HepG2 (cell line): ENCODE results near the gene MX2. TPM values are rescaled to one million over a fixed set of nuclear protein-coding genes. Genes with fewer than 3 reads are reported as not detected.

Experiments
- AGO1 ChIP-seq: fragments of 200-400 bp; formaldehyde crosslinking; IDR thresholded peaks from 2 replicates; pipeline ENCODE4 v1.6.1; 2017; ENCODE audit warnings: mild to moderate bottlenecking, low read depth, low read length, moderate library complexity; ENCODE audit not compliant: poor library complexity, severe bottlenecking
- CEBPG ChIP-seq: IDR thresholded peaks from 2 replicates; pipeline ENCODE4 v1.6.1; 2016
- CTCF ChIP-seq: sonication (generic); formaldehyde crosslinking; IDR thresholded peaks from 2 replicates; pipeline ENCODE4 v1.5.0; 2020; ENCODE audit warnings: mild to moderate bottlenecking, missing genetic modification reagents, moderate library complexity
- DRAP1 ChIP-seq: IDR thresholded peaks from 2 replicates; pipeline ENCODE4 v1.6.1; 2016; ENCODE audit warnings: missing genetic modification reagents, missing compliant biosample characterization
- ELF1 ChIP-seq: sonication (generic); formaldehyde crosslinking; IDR thresholded peaks from 2 replicates; pipeline ENCODE4 v1.4.0; 2020; ENCODE audit warnings: missing genetic modification reagents
- FOXA1 ChIP-seq, 2 experiments: fragments of 450-650 bp in 1 of 2; sonication (generic) in 1 of 2; formaldehyde crosslinking in 1 of 2; IDR thresholded peaks; 2 replicates each; pipeline versions ENCODE4 v1.4.0 to v1.6.1; 2016 to 2020; ENCODE audit warnings: missing genetic modification reagents in 1 of 2
- KLF6 ChIP-seq: IDR thresholded peaks from 2 replicates; pipeline ENCODE4 v1.8.0; 2016; ENCODE audit warnings: missing biosample characterization, missing genetic modification reagents
- NFATC3 ChIP-seq: sonication (generic); formaldehyde crosslinking; IDR thresholded peaks from 2 replicates; pipeline ENCODE4 v1.5.1; 2020; ENCODE audit warnings: mild to moderate bottlenecking, missing genetic modification reagents
- NFE2L1 ChIP-seq: sonication (generic); formaldehyde crosslinking; IDR thresholded peaks from 2 replicates; pipeline ENCODE4 v1.4.0; 2020; ENCODE audit warnings: missing genetic modification reagents, mild to moderate bottlenecking, borderline replicate concordance
- PBX2 ChIP-seq: IDR thresholded peaks from 2 replicates; pipeline ENCODE4 v1.6.1; 2016; ENCODE audit warnings: control low read depth
- SNAI1 ChIP-seq: sonication (generic); formaldehyde crosslinking; IDR thresholded peaks from 2 replicates; pipeline ENCODE4 v1.5.0; 2020; ENCODE audit warnings: mild to moderate bottlenecking, missing genetic modification reagents, borderline replicate concordance
- SOX5 ChIP-seq: IDR thresholded peaks from 2 replicates; pipeline ENCODE4 v1.6.1; 2016; ENCODE audit warnings: borderline replicate concordance
- SUZ12 ChIP-seq: fragments of 150-350 bp; IDR thresholded peaks from 2 replicates; pipeline ENCODE4 v1.6.1; 2014; ENCODE audit warnings: low read depth, low read length
- TMF1 ChIP-seq: sonication (generic); formaldehyde crosslinking; IDR thresholded peaks from 2 replicates; pipeline ENCODE4 v1.8.1; 2022; ENCODE audit warnings: low read depth, missing genetic modification reagents
- U2AF2 ChIP-seq: fragments of 200-400 bp; formaldehyde crosslinking; IDR thresholded peaks from 2 replicates; pipeline ENCODE4 v1.6.1; 2017; ENCODE audit warnings: low read depth, mild to moderate bottlenecking, low read length
- ZFP37 ChIP-seq: sonication (generic); formaldehyde crosslinking; IDR thresholded peaks from 2 replicates; pipeline ENCODE4 v1.4.0; 2020; ENCODE audit warnings: missing genetic modification reagents, borderline replicate concordance
- ZNF142 ChIP-seq: sonication (generic); formaldehyde crosslinking; IDR thresholded peaks from 2 replicates; pipeline ENCODE4 v1.4.0; 2020; ENCODE audit warnings: missing genetic modification reagents
- ZNF614 ChIP-seq: IDR thresholded peaks from 2 replicates; pipeline ENCODE4 v1.6.1; 2018; ENCODE audit warnings: missing biosample characterization, missing genetic modification reagents, inconsistent platforms, borderline replicate concordance
- ZSCAN20 ChIP-seq: sonication (generic); formaldehyde crosslinking; IDR thresholded peaks from 2 replicates; pipeline ENCODE4 v1.4.0; 2020; ENCODE audit warnings: missing genetic modification reagents, mild to moderate bottlenecking, borderline replicate concordance
- polyA plus RNA-seq, 8 experiments: library from polyadenylated mRNA; depleted of rRNA in 3 of 8; stranded (reverse) in 7 of 8; unstranded in 1 of 8; fragments of >200 nt; fragmentation: Illumina TruSeq in 4 of 8; extraction: Trizol in 4 of 8; gene quantifications; 2 replicates each; pipeline versions ENCODE4 v1.2.1 to v1.2.3, GENCODE V29; 2011 to 2016; ENCODE audit warnings: low read depth in 4 of 8, missing spikeins in 1 of 8, mixed read lengths in 1 of 8; ENCODE audit not compliant: insufficient read depth in 1 of 8
- total RNA-seq, 5 experiments: library from RNA; depleted of rRNA; stranded (reverse); fragments of >200 nt; fragmentation: Illumina TruSeq; extraction: Trizol; gene quantifications; 2 replicates each; pipeline ENCODE4 v1.2.3, GENCODE V29; 2016; ENCODE audit warnings: low read depth in 1 of 5

The MX2 gene
- total and polyA plus RNA-seq, 2 of the 13 experiments (the other 11 are each of a cell fraction or from before 2014, with no cell fraction given): 24.0 to 35.7 TPM

- TF ChIP-seq CTCF (CRISPR knock-in tag): peak; percentile 52
- 0 out of 2 replicates have a peak, but pooled peaks have one; percentile 15 for TF ChIP-seq DRAP1 (CRISPR knock-in tag)
- no peak for TF ChIP-seq ZFP37
- TF ChIP-seq SOX5 (CRISPR knock-in tag): no peak
- TF ChIP-seq NFE2L1 (CRISPR knock-in tag): no peak
- TF ChIP-seq ELF1 (CRISPR knock-in tag): peak; percentile 77
- no peak for TF ChIP-seq SUZ12
- no peak for TF ChIP-seq PBX2
- TF ChIP-seq ZNF614 (CRISPR knock-in tag): no peak
- no peak for TF ChIP-seq KLF6 (CRISPR knock-in tag)
- TF ChIP-seq CEBPG (CRISPR knock-in tag): no peak
- TF ChIP-seq U2AF2: no peak
- TF ChIP-seq AGO1: no peak
- no peak for TF ChIP-seq SNAI1 (CRISPR knock-in tag)
- no peak for TF ChIP-seq NFATC3 (CRISPR knock-in tag)
- TF ChIP-seq FOXA1 (IDR thresholded peaks at IDR 0.05): no peak
- no peak for TF ChIP-seq FOXA1 (CRISPR knock-in tag; IDR thresholded peaks at IDR 0.05)
- no peak for TF ChIP-seq ZNF142 (CRISPR knock-in tag)
- no peak for TF ChIP-seq ZSCAN20
- no peak for TF ChIP-seq TMF1
These were observed 7.5 kb downstream of the MX2 start (continued) for GRCh38 chr21:41369105-41369919.
